GM21360 (cell line): Measurements from ENCODE around the gene NAV2.

Experiments
- ATAC-seq: cut with Tn5 transposase; IDR thresholded peaks from one replicate; pipeline ENCODE4 v1.9.1; 2021; ENCODE audit warnings: mild to moderate bottlenecking, moderate library complexity; ENCODE audit not compliant: unreplicated experiment

Gene NAV2

GRCh38 chr11:20010851-20011225 is 298.2 kb downstream of the NAV2 start:
- no peak for ATAC-seq

GRCh38 chr11:20011307-20011951 is 298.8 kb downstream of the NAV2 start:
- ATAC-seq, result no peak

- no peak for ATAC-seq
Observed at GRCh38 chr11:20013346-20014066, 300.9 kb downstream of the NAV2 start.

- ATAC-seq, result no peak
Observed at GRCh38 chr11:20014067-20014402, 301.4 kb downstream of the NAV2 start.

GRCh38 chr11:20015101-20015500 is 302.5 kb downstream of the NAV2 start:
- ATAC-seq, result no peak

- ATAC-seq, result no peak
Observed at GRCh38 chr11:20015529-20016427, 303.1 kb downstream of the NAV2 start.

GRCh38 chr11:20016526-20016925 is 303.9 kb downstream of the NAV2 start:
- ATAC-seq, result no peak

- no peak for ATAC-seq
Observed at GRCh38 chr11:20017320-20017719, 304.7 kb downstream of the NAV2 start.

GRCh38 chr11:20020198-20020597 is 307.6 kb downstream of the NAV2 start:
- ATAC-seq, result no peak

GRCh38 chr11:20020716-20021115 is 308.1 kb downstream of the NAV2 start:
- no peak for ATAC-seq

GRCh38 chr11:20021212-20021611 is 308.6 kb downstream of the NAV2 start:
- no peak for ATAC-seq

- no peak for ATAC-seq
Observed at GRCh38 chr11:20021771-20022362, 309.2 kb downstream of the NAV2 start.

GRCh38 chr11:20022363-20023081 is 309.9 kb downstream of the NAV2 start:
- ATAC-seq, result no peak

GRCh38 chr11:20023082-20023426 is 310.4 kb downstream of the NAV2 start:
- no peak for ATAC-seq

GRCh38 chr11:20024172-20024935 is 311.7 kb downstream of the NAV2 start:
- ATAC-seq, result no peak

GRCh38 chr11:20025332-20025840 is 312.7 kb downstream of the NAV2 start:
- no peak for ATAC-seq

- ATAC-seq, result no peak
Observed at GRCh38 chr11:20026629-20027555, 314.3 kb downstream of the NAV2 start.

- no peak for ATAC-seq
Observed at GRCh38 chr11:20027556-20028013, 314.9 kb downstream of the NAV2 start.

GRCh38 chr11:20029193-20029592 is 316.6 kb downstream of the NAV2 start:
- ATAC-seq, result no peak
